Adrenal gland (tissue), 5 donors: Measurements from ENCODE around the gene NECTIN4.

Source experiments
- CTCF ChIP-seq, 6 experiments: fragments of 450-650 bp in 4 of 6; fragments of 200-600 bp in 2 of 6; sonication (generic) in 1 of 6; IDR thresholded peaks; 1 replicate in 5 of 6; 2 replicates in 1 of 6; pipeline versions ENCODE4 v1.5.1 to v1.8.0; 2016 to 2021; ENCODE audit warnings: antibody characterized with exemption in 6 of 6, mild to moderate bottlenecking in 2 of 6, moderate library complexity in 1 of 6
- POLR2A ChIP-seq, 2 donors: fragments of 450-650 bp; IDR thresholded peaks; one replicate each; pipeline ENCODE4 v1.6.1; 2017; ENCODE audit warnings: antibody characterized with exemption in 2 of 2, mild to moderate bottlenecking in 2 of 2, moderate library complexity in 1 of 2
- donor health status: DM: no; HTN: no; CAD: no.

GRCh38 chr1:161037661-161038522 lies 51.5 kb downstream of the NECTIN4 start:
- TF ChIP-seq CTCF (IDR thresholded peaks at IDR 0.05): no peak
- TF ChIP-seq POLR2A (IDR thresholded peaks at IDR 0.05): no peak
